Peyer's patch (tissue), 4 donors: ENCODE data around the gene KCNJ10. TPM values are rescaled to one million over a fixed set of nuclear protein-coding genes. Genes with fewer than 3 reads are reported as not detected.

Source experiments
- DNase-seq, 3 donors: peaks; one replicate each; pipeline ENCODE4 v3.0.0-alpha.2; 2017 to 2019
- H3K27ac ChIP-seq, 4 donors: fragments of 200-600 bp; sonication (generic); one replicate each; pipeline ENCODE4 v1.5.1; 2016 to 2019
- H3K27me3 ChIP-seq, 2 donors: fragments of 200-600 bp; sonication (generic); one replicate each; pipeline ENCODE4 v1.5.1; 2019
- H3K36me3 ChIP-seq, 3 donors: fragments of 200-600 bp; sonication (generic); one replicate each; pipeline ENCODE4 v1.5.1; 2016 to 2019
- H3K4me1 ChIP-seq, 4 donors: fragments of 200-600 bp; sonication (generic); one replicate each; pipeline ENCODE4 v1.5.1; 2016 to 2019
- H3K4me3 ChIP-seq, 4 donors: fragments of 200-600 bp; sonication (generic); 1 replicate in 3 of 4; 2 replicates in 1 of 4; pipeline ENCODE4 v1.5.1; 2016 to 2019; ENCODE audit warnings: mild to moderate bottlenecking in 1 of 4
- H3K9me3 ChIP-seq, 4 donors: fragments of 200-600 bp; sonication (generic); one replicate each; pipeline ENCODE4 v1.5.1; 2016 to 2019; ENCODE audit warnings: mild to moderate bottlenecking in 1 of 4
- CTCF ChIP-seq, 6 experiments: fragments of 450-650 bp in 4 of 6; fragments of 200-600 bp in 2 of 6; sonication (generic) in 1 of 6; IDR thresholded peaks; one replicate each; pipeline ENCODE4 v1.5.1; 2017 to 2019; ENCODE audit warnings: antibody characterized with exemption in 6 of 6, mild to moderate bottlenecking in 3 of 6, moderate library complexity in 1 of 6
- POLR2A ChIP-seq, 2 donors: fragments of 450-650 bp; IDR thresholded peaks; one replicate each; pipeline ENCODE4 v1.5.1; 2017; ENCODE audit warnings: antibody characterized with exemption in 2 of 2, mild to moderate bottlenecking in 2 of 2, moderate library complexity in 2 of 2
- total RNA-seq, 4 donors: library from RNA; depleted of rRNA; stranded (reverse); fragments of >200 nt; gene quantifications; one replicate each; pipeline ENCODE4 v1.1.0, GENCODE V29; 2016

KCNJ10 gene
- total RNA-seq, 4 donors from 2014 or later = not detected

GRCh38 chr1:160077486-160077885 is 7.5 kb upstream of the KCNJ10 start:
- TF ChIP-seq CTCF (IDR thresholded peaks at IDR 0.05) = no peak
- TF ChIP-seq POLR2A (IDR thresholded peaks at IDR 0.05) = no peak
- no peaks in the 10 kb centered on the region for H3K4me1 ChIP-seq
- no peak for DNase-seq
- no peak overlapping the region for H3K4me3 ChIP-seq
- H3K27me3 ChIP-seq = peaks cover 0 to 8% of the 10 kb centered on the region in 2 donors
- no peaks in the 10 kb centered on the region for H3K9me3 ChIP-seq
- no peak overlapping the region for H3K27ac ChIP-seq
- H3K36me3 ChIP-seq = no peaks in the 10 kb centered on the region

GRCh38 chr1:160076295-160076694 is 6.3 kb upstream of the KCNJ10 start:
- Histone ChIP-seq H3K4me3 (no peak overlapping the region), H3K36me3 (no peaks in the 10 kb centered on the region), H3K9me3 (no peaks in the 10 kb centered on the region), H3K4me1 (no peaks in the 10 kb centered on the region), H3K27me3 (peaks cover 0 to 3% of the 10 kb centered on the region in 2 donors), H3K27ac (no peak overlapping the region)
- no peak for TF ChIP-seq POLR2A (IDR thresholded peaks at IDR 0.05)
- TF ChIP-seq CTCF (IDR thresholded peaks at IDR 0.05) = no peak
- DNase-seq = peak in 1 of 3 donors; percentile 5

- Histone ChIP-seq H3K4me1 (peaks cover 0 to 4% (median under 1%) of the 10 kb centered on the region in 4 donors), H3K27ac (no peak overlapping the region), H3K27me3 (no peaks in the 10 kb centered on the region), H3K9me3 (no peaks in the 10 kb centered on the region), H3K4me3 (no peak overlapping the region), H3K36me3 (no peaks in the 10 kb centered on the region)
- TF ChIP-seq CTCF (IDR thresholded peaks at IDR 0.05) = no peak
- TF ChIP-seq POLR2A (IDR thresholded peaks at IDR 0.05) = no peak
- no peak for DNase-seq
Observed at GRCh38 chr1:160075836-160076235, 5.9 kb upstream of the KCNJ10 start.

GRCh38 chr1:160074865-160075264 is 4.9 kb upstream of the KCNJ10 start:
- H3K9me3 ChIP-seq = no peaks in the 10 kb centered on the region
- no peaks in the 10 kb centered on the region for H3K27me3 ChIP-seq
- DNase-seq = no peak
- no peak overlapping the region for H3K27ac ChIP-seq
- peaks cover 0 to 8% (median 2%) of the 10 kb centered on the region in 4 donors for H3K4me1 ChIP-seq
- H3K4me3 ChIP-seq = no peak overlapping the region
- H3K36me3 ChIP-seq = no peaks in the 10 kb centered on the region
- TF ChIP-seq POLR2A (IDR thresholded peaks at IDR 0.05) (no peak), CTCF (IDR thresholded peaks at IDR 0.05) (no peak)

- no peak overlapping the region for H3K4me3 ChIP-seq
- H3K27ac ChIP-seq = no peak overlapping the region
- no peaks in the 10 kb centered on the region for H3K9me3 ChIP-seq
- peaks cover 0 to 8% (median 4%) of the 10 kb centered on the region in 4 donors for H3K4me1 ChIP-seq
- H3K36me3 ChIP-seq = no peaks in the 10 kb centered on the region
- H3K27me3 ChIP-seq = no peaks in the 10 kb centered on the region
- TF ChIP-seq CTCF (IDR thresholded peaks at IDR 0.05) = no peak
- no peak for DNase-seq
Observed at GRCh38 chr1:160071289-160071688, 1.3 kb upstream of the KCNJ10 start.
